SIG-M5 treated with dmso at 0.1 percent for 504 hours (cell line): Measurements from ENCODE around the gene HECTD4.
"Not testable (repeated sequence)": the region's sequence is repeated elsewhere in the genome, so short reads cannot be mapped to it uniquely, and the experiment has no call there.

Experiments used
- DNase-seq: peaks from one replicate; lab custom pipeline; 2025; ENCODE audit not compliant: unreplicated experiment; lab: John Stamatoyannopoulos, UW

The HECTD4 gene

DNA sequence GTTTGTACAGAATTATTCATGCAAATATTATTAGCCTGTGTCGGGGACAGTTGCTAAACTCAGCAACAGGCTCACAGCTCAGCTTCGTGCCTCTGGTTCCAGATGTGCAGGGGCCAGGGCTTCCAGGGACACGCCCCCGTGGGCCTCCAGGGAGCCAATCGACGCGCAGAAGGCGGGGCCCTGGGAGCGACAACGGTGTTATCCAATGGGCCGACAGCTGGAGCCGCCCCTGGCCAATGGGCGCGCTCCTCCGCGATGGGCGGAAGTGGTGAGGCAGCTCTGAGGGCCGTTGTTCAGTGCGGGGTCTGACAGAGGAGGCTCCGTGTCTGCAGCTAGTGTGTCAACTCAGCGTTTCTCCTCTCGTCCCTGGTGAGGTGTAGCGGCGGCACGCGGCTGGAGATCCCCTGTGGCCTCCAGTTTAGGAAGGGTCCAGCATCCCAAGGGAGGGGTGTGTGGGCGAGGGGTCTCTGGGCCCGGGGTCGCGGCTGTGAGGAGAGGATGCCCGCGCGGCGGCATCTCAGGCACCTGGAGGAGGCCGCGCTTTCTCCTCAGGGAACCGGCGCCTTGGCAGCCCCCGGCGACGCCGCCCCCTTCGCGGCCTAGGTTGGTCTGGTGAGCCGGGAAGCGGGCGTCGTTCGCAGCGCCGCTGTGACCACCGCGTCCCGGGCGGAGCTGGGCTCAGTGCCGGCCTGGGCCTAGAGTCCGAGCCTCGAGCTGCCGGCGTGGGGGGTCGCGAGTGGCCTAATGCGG lies 256.8 kb downstream of the HECTD4 start, which contains the start of gene TRAFD1:
Gene TRAFD1, plus strand, starts transcription at position 311 of the 750 bp plus-strand sequence. CDS start 4,963 bp downstream, outside the sequence.
- peak; percentile 97 for DNase-seq

DNA sequence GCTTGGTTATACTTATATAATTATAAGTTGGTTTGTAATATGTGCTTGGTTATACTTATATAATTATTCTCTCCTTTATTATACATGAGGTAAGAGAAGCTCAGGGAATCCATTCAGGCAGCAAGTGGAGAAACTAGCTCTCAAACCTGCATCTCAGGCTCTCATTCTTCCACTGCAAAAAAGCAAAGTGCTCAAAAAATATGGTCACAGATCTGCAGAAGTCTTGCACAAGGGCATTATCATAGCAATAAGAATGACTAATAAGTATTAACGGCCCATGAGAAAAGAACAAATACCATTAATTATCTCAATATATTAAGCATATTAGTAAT lies 257.3 kb downstream of the HECTD4 start:
- no peak for DNase-seq

GRCh38 chr12:112122823-112123690 lies 259.2 kb downstream of the HECTD4 start:
- DNase-seq: no peak

DNA sequence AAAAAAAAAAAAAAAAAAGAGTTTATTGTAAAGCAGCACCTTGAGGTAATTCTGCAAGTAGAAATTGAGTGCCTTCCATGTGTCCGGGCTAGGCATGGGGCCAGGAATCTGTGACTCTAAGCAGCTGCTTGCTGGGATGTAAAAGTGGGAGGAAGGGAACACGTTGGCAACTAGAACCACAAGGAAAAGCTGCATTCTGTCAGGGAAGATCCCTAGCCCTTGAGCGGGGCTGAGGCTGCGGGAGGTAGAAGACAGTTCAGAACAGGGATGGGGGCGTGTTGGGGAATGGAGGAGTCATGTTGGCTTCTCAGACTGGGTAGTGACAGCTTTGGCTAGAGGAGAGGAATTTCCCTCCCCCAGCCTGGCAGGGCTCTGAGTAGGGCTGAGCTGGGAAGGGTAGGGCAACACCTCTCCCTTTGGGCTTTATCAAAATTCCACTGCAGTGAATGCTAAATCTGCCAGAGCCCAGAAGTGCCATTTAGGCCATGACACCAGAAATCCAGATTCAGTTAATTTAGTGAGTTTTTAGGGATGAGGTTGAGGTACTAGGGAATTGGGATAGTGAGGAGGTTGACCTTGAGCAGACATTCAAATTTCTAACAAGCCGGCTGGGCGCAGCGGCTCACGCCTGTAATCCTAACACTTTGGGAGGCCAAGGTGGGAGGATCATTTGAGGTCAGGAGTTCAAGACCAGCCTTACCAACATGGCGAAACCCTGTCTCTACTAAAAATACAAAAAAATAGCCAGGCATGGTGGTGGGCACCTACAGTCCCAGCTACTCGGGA lies 260.3 kb downstream of the HECTD4 start:
- DNase-seq: no peak

- peak; percentile 44 for DNase-seq
Observed at GRCh38 chr12:112117685-112118084, 264.5 kb downstream of the HECTD4 start.

DNA sequence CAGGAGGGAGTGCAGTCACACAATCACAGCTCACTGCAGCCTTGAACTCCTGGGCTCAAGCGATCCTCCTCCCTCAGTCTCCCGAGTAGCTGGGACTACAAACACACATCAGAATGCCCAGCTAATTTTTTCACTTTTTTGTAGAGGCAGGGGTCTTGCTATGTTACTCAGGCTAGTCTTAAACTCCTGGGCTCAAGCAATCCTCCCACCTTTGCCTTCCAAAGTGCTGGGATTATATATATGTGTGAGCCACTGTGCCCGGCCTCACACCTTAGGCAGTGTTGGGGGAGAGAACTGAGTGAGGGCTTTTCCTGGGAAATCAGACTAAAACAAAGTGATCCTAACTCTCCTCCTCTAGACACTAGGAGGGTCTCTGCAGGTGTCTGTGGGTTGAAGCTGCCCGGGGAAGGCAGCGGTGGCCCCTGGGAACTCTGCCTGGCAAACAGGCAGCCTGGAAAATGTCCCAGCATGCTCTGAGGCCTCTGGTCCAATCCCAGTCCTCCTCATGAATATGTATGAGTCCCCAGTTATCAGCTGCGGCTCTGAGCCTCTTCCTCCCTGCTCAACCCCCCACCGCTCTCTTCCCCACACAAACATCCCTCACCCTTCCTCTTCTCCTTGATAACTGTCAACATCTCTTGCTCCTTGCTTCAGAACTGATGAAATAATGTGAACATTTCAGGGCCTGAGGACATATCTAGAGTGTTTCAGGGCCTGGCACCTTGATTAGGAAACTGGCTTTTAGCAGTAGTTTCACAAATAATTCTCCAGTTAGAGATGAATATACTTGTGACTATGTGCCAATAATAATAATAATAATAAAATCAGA lies 265.8 kb downstream of the HECTD4 start:
- DNase-seq: peak; percentile 97

DNA sequence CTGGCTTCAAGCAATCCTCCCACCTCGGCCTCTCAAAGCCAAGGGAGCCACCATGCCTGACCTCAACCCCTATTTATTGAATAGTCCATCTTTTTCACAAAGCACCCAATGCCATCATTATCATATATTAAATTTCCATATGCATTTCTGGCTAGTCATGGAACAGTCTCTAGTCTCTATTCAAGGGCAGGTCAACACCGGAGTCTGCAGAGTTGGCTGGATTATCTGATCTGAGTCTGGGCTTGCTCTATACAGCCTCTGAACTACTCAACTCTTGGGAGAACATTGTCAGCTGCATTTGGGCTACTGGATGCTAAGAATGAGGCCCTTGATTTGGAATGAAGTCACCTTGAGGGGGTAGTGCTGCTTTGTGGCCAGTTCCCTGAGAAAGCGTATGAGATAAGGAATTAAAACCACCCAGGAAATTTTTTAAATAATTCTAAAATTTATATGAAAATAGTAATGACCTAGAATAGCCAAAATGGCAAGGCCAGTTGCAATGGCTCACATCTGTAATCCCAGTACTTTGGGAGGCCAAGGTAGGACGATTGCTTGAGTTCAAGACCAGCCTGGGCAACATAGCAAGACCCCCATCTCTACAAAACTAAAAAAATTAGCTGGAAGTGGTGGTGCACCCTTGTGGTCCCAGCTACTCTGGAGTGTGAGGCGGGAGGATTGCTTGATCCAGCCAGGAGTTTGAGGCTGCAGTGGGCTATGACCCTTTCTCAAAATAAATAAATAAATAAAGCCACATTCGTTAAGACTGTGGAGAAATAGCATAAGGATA lies 266.8 kb downstream of the HECTD4 start:
- DNase-seq: no peak

DNA sequence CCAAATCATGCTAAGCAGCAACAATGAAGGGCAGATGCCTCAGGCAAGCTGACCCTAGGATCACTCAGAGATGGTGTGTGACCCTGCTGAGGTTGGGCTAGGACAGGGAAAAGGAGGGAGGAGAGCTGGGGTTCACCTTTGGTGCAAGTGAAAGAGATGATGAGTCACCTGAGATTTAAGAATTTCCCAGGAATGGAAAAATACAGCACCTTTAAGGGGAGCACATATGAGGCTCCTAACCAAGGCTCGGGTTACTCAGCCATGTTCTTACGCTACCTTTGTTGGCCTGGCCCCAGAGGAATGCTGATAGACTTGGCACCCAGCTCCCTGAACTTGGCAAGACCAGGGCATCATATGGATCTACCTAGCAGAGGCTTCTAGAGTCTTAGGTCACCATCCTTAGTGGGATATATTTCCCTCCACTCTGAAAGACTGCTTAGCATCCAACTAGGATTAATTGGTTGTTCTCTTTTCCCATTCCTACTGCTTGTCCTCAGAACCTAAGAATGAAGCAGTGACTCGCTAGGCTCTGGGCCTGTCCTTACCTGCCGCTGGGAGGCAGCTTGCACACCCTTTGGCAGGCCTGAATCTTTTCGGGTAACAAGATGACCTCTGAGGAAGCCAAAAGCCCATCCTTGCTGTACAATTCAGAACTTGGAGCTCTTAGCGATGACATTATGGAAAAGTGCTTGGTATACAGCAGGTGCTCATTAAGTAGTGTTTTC lies 269.7 kb downstream of the HECTD4 start:
- DNase-seq: peak; percentile 51

DNA sequence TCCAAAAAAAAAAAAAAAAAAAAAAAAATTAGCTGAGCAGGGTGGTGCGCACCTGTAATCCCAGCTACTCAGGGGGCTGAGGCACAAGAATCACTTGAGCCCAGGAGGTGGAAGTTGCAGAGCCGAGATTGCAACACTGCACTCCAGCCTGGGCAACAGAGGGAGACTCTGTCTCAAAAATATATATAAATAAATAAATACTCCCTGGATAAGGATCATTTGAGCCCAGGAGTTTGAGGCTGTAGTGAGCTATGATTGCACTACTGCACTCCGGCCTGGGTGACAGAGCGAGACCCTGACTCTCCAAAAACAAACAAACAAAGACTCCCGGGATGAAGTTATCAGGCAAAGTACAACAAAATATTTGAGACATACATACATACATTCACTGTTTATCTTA lies 270.3 kb downstream of the HECTD4 start:
- no peak for DNase-seq

DNA sequence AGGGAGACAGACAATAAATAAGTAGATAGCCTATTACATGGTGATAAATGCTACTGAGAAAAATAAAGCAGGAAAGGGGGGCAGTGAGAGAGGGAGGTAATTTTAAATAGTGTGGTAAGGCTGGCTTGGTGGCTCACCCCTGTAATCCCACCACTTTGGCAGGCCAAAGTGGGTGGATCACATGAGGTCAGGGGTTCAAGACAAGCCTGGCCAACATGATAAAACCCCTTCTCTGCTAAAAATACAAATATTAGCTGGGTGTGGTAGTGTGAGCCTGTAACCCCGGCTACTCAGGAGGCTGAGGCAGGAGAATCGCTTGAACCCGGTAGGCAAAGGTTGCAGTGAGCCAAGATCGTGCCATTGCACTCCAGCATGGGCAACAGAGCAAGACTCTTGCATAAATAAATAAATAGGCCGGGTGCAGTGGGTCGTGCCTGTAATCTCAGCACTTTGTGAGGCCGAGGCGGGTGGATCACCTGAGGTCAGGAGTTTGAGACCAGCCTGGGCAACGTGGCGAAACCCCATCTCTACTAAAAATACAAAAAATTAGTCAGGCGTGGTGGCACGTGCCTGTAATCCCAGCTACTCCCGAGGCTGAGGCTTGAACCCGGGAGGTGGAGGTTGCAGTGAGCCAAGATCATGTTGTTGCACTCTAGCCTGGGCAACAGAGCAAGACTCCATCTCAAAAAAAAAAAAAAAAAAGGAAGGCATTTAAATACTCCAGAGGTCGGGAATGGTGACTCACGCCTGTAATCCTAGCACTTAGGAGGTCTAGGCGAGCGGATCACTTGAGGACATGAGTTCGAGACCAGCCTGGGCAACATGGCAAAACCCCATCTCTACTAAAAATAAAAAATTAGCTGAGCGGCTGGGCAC lies 271.2 kb downstream of the HECTD4 start:
- DNase-seq: not testable (repeated sequence)
